MCF 10A (cell line): ENCODE measurements around the gene TXN2. TPM values are rescaled to one million over a fixed set of nuclear protein-coding genes. Genes with fewer than 3 reads are reported as not detected.

Experiments
- BruUV-seq: library from RNA; stranded (reverse); fragments of 400-500 nt; replicated peaks from 2 replicates; lab custom pipeline; 2021; lab: Mats Ljungman, UMichigan
- CTCF ChIA-PET: fragments of 300-600 bp; sonication (Branson Sonifier 250); formaldehyde crosslinking; extraction: SDS; loops from one replicate; lab custom pipeline; 2021; ENCODE audit warnings: antibody characterized with exemption, inconsistent platforms; lab: Yijun Ruan, JAX
- POLR2A ChIA-PET: fragments of 300-600, 350-650 bp; sonication (Branson Sonifier 250); formaldehyde crosslinking; extraction: SDS; loops from one replicate; lab custom pipeline; 2020; ENCODE audit warnings: antibody characterized with exemption, inconsistent platforms; lab: Yijun Ruan, JAX
- DNase-seq: peaks from one replicate; pipeline ENCODE4 v3.0.0-alpha.2; 2018; ENCODE audit not compliant: unreplicated experiment
- H3K27ac Mint-ChIP-seq: one replicate; pipeline ENCODE4 v1.8.0; 2022; ENCODE audit warnings: mild to moderate bottlenecking, low read depth, mixed read lengths; ENCODE audit not compliant: unreplicated experiment
- H3K27me3 Mint-ChIP-seq: one replicate; pipeline ENCODE4 v1.8.0; 2022; ENCODE audit warnings: mixed read lengths; ENCODE audit not compliant: insufficient read depth, unreplicated experiment
- H3K36me3 Mint-ChIP-seq: one replicate; pipeline ENCODE4 v1.8.0; 2022; ENCODE audit warnings: mild to moderate bottlenecking, moderate library complexity, mixed read lengths; ENCODE audit not compliant: insufficient read depth, unreplicated experiment
- H3K4me1 Mint-ChIP-seq: one replicate; pipeline ENCODE4 v1.8.0; 2022; ENCODE audit warnings: mixed read lengths; ENCODE audit not compliant: insufficient read depth, unreplicated experiment
- H3K4me3 Mint-ChIP-seq: one replicate; pipeline ENCODE4 v1.8.0; 2022; ENCODE audit warnings: mild to moderate bottlenecking, moderate library complexity, mixed read lengths; ENCODE audit not compliant: unreplicated experiment
- H3K9me3 Mint-ChIP-seq: one replicate; pipeline ENCODE4 v1.8.0; 2022; ENCODE audit warnings: mixed read lengths; ENCODE audit not compliant: unreplicated experiment
- intact Hi-C: fragments of 100-400 bp; cut with micrococcal nuclease; formaldehyde crosslinking; loops from 2 replicates; pipeline ENCODE4 v1.14.1; 2022
- total RNA-seq: library from RNA; stranded (reverse); gene quantifications from 2 replicates; pipeline ENCODE4 v1.2.3, GENCODE V29; 2022
- TF ChIP-seq, protein P1 (sequence below): fragments of 200-600 bp; IDR thresholded peaks from one replicate; pipeline ENCODE4 v1.8.0; 2022; ENCODE audit warnings: antibody characterized with exemption, mild to moderate bottlenecking; ENCODE audit not compliant: unreplicated experiment

Gene TXN2
- total RNA-seq, 1 experiment from 2014 or later = 83.2 TPM

DNA sequence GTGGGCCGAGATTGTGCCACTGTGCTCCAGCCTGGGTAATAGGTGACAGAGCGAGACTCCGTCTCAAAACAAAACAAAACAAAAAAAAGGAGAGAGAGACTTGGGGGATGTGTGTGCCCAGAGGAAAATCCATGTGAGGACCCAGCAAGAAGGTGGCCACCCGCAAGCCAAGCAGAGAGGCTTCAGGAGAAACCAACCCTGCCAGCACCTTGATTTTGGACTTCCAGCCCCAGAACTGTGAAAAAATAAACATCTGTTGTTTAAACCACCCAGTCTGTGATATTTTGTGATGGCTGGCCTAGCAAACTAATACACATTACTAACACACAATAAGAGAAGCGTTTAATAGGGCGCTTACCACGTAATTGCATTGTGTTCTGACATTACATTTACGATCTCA is 21.2 kb downstream of the TXN2 start:
- Mint-ChIP-seq H3K27me3 (no peaks in the 10 kb centered on the region), H3K9me3 (no peaks in the 10 kb centered on the region), H3K4me3 (no peak overlapping the region), H3K36me3 (peaks cover 16% of the 10 kb centered on the region), H3K4me1 (peaks cover 15% of the 10 kb centered on the region), H3K27ac (no peak overlapping the region)
- ChIA-PET POLR2A (interaction anchor here (1.0 kb wide), 1 partner anchor 132 kb away, joined by 4 read pairs; no protein-coding TSS in a partner anchor), CTCF (no interaction called here)
- no TSS peak for BruUV-seq
- TF ChIP-seq, protein P1, sequence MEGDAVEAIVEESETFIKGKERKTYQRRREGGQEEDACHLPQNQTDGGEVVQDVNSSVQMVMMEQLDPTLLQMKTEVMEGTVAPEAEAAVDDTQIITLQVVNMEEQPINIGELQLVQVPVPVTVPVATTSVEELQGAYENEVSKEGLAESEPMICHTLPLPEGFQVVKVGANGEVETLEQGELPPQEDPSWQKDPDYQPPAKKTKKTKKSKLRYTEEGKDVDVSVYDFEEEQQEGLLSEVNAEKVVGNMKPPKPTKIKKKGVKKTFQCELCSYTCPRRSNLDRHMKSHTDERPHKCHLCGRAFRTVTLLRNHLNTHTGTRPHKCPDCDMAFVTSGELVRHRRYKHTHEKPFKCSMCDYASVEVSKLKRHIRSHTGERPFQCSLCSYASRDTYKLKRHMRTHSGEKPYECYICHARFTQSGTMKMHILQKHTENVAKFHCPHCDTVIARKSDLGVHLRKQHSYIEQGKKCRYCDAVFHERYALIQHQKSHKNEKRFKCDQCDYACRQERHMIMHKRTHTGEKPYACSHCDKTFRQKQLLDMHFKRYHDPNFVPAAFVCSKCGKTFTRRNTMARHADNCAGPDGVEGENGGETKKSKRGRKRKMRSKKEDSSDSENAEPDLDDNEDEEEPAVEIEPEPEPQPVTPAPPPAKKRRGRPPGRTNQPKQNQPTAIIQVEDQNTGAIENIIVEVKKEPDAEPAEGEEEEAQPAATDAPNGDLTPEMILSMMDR = no peak
- no peak for DNase-seq
- intact Hi-C loops = no loop called here

DNA sequence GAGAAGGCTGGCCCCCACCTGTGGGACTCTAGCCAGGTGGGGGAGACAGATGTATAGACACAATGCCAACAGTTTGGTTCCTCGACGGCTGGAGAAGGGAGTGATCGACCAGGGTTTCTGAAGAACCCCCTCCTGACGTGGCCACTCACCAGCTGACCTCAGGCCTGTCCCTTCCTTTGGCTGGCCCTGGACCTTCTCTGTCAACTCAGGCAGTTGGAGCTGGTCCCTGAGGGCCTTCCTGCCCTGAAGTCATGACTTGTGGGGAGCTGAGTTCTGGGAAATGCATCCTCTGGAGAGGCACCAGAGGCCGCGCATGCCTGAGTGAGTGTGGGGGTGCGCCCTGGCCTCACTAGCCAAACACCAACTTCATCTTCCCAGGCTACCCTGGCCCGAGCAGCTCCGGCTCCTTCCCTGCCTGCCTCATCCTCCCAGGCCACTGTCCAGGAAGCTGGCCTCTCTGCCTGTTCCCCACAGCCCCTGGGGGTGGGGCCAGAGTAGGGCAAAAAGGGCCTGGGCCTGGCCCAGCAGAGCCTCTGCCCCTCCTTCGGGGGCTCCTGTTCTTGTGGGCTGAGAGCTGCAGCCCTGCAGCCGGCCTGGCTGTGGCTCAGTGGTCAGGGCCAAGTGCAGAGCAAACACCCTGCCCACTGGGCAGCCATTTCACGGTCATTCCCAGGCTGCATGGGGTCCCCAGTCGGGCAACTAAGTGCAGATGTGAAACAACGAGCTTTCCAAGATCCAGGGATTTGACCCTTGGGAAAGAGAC is 23.6 kb downstream of the TXN2 start:
- Mint-ChIP-seq H3K27me3 (no peaks in the 10 kb centered on the region), H3K4me3 (no peak overlapping the region), H3K9me3 (no peaks in the 10 kb centered on the region), H3K36me3 (peaks cover 11% of the 10 kb centered on the region), H3K4me1 (peaks cover 11% of the 10 kb centered on the region), H3K27ac (no peak overlapping the region)
- BruUV-seq = no TSS peak
- ChIA-PET POLR2A (interaction anchor here (0.7 kb wide), 1 partner anchor 24 kb away, joined by 3 read pairs; no protein-coding TSS in a partner anchor), CTCF (interaction anchor here (0.6 to 0.9 kb wide), 4 partner anchors 156 to 515 kb away, joined by 3 to 4 read pairs (median 3); no protein-coding TSS in a partner anchor)
- intact Hi-C loops = no loop called here
- DNase-seq = no peak
- TF ChIP-seq, protein P1 = no peak

DNA sequence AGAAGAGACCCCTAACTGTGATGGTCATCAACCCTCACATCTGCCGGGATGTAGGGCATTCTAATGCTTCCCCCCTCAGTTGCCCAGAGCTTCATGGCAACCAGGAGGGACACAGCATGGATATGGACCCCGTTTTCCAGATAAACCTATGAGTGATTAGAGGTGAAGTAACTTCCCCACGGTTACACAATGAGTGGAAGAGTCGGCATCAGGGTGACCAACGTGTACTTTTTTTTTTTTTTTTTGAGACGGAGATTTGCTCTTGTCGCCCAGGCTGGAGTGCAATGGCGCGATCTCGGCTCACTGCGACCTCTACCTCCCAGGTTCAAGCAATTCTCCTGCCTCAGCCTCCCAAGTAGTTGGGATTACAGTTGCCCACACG is 25.0 kb downstream of the TXN2 start:
- peaks cover 6% of the 10 kb centered on the region for H3K36me3 Mint-ChIP-seq
- ChIA-PET POLR2A (interaction anchor here (1.4 to 1.7 kb wide), 2 partner anchors 8 to 125 kb away, joined by 3 to 6 read pairs; no protein-coding TSS in a partner anchor), CTCF (interaction anchor here (1.4 kb wide), 1 partner anchor 155 kb away, joined by 4 read pairs; no protein-coding TSS in a partner anchor)
- no peaks in the 10 kb centered on the region for H3K27me3 Mint-ChIP-seq
- TF ChIP-seq, protein P1 = no peak
- no peak for DNase-seq
- peaks cover 7% of the 10 kb centered on the region for H3K4me1 Mint-ChIP-seq
- no peak overlapping the region for H3K4me3 Mint-ChIP-seq
- no peaks in the 10 kb centered on the region for H3K9me3 Mint-ChIP-seq
- intact Hi-C loops = no loop called here
- BruUV-seq = no TSS peak
- H3K27ac Mint-ChIP-seq = no peak overlapping the region
